ENCODE results near the gene NOTCH3. TPM values are rescaled to one million over a fixed set of nuclear protein-coding genes. Genes with fewer than 3 reads are reported as not detected.

NOTCH3 gene
- total RNA-seq, 1 experiment from 2014 or later: 21.5 TPM

DNA sequence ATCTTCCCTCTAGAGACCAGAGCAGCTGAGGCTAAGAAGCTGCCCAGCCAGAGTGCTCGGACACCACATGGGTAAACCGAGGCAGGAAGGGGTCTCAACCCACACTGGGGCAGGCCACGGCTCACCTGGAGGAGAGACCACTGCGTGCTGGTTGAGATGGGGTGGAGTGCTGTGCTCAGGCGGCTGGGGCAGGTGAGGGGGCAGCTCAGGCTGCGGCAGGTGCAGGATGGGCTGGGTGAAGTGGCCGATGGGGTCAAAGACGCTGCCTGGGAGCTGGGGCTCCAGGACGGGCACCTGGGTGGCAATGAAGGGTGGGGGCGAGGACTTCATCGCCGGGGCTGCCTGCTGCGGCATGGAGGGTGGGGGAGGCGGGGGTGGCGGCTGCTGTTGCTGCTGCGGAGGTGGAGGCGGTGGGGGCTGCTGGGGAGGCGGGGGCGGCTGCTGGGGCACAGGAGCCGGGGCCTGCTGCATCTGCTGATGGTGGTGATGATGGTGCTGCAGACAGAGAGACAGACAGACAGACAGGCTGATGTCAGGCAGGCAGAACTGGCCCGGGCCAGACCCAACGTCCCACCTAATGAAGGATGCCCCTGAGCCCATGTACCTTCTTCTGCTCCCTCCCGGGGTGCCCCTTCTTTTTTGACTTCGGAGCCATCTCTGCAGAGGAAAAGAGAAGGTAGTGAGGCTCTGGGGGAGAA lies 43.5 kb upstream of the NOTCH3 start:
- DNase-seq (no peak), ATAC-seq (no peak)
- Histone ChIP-seq H4K20me1 (ENCODE audit: low read length) (peaks cover 11% of the 10 kb centered on the region), H3K36me3 (ENCODE audit: low read depth, low read length) (peaks cover 34% of the 10 kb centered on the region), H3K9me3 (ENCODE audit: low read length) (no peaks in the 10 kb centered on the region), H3K27ac (ENCODE audit: low read length) (no peak overlapping the region), H3K9me2 (replicated peaks; ENCODE audit: low read length) (no peaks in the 10 kb centered on the region), H3K4me3 (ENCODE audit: low read length) (no peak overlapping the region), H3K79me2 (ENCODE audit: low read length) (peaks cover 20% of the 10 kb centered on the region), H3K4me2 (ENCODE audit: low read length) (no peak overlapping the region), H3K27me3 (ENCODE audit: low read length) (no peaks in the 10 kb centered on the region), H2AFZ (ENCODE audit: low read length) (no peak overlapping the region), H3K9ac (ENCODE audit: low read length) (no peak overlapping the region), H3K4me1 (ENCODE audit: insufficient read depth, low read length) (peaks cover 8% of the 10 kb centered on the region), H3F3A (ENCODE audit: low read length, unreplicated experiment) (no peaks in the 10 kb centered on the region)
- ChIA-PET POLR2A (ENCODE audit: unreplicated experiment) (no interaction called here), CTCF (no interaction called here)
- BruUV-seq (replicated peaks): no TSS peak
- intact Hi-C loops (cut with micrococcal nuclease): no loop called here
- TF ChIP-seq, protein P1, sequence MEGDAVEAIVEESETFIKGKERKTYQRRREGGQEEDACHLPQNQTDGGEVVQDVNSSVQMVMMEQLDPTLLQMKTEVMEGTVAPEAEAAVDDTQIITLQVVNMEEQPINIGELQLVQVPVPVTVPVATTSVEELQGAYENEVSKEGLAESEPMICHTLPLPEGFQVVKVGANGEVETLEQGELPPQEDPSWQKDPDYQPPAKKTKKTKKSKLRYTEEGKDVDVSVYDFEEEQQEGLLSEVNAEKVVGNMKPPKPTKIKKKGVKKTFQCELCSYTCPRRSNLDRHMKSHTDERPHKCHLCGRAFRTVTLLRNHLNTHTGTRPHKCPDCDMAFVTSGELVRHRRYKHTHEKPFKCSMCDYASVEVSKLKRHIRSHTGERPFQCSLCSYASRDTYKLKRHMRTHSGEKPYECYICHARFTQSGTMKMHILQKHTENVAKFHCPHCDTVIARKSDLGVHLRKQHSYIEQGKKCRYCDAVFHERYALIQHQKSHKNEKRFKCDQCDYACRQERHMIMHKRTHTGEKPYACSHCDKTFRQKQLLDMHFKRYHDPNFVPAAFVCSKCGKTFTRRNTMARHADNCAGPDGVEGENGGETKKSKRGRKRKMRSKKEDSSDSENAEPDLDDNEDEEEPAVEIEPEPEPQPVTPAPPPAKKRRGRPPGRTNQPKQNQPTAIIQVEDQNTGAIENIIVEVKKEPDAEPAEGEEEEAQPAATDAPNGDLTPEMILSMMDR (conservative IDR thresholded peaks at IDR 0.05; ENCODE audit: low read depth, low read length): no peak
- no peak for TF ChIP-seq EZH2 (IDR thresholded peaks at IDR 0.05; ENCODE audit: low read length, unreplicated experiment)
- no peak for TF ChIP-seq EZH2phosphoT487 (IDR thresholded peaks at IDR 0.05; ENCODE audit: borderline replicate concordance, low read length)

DNA sequence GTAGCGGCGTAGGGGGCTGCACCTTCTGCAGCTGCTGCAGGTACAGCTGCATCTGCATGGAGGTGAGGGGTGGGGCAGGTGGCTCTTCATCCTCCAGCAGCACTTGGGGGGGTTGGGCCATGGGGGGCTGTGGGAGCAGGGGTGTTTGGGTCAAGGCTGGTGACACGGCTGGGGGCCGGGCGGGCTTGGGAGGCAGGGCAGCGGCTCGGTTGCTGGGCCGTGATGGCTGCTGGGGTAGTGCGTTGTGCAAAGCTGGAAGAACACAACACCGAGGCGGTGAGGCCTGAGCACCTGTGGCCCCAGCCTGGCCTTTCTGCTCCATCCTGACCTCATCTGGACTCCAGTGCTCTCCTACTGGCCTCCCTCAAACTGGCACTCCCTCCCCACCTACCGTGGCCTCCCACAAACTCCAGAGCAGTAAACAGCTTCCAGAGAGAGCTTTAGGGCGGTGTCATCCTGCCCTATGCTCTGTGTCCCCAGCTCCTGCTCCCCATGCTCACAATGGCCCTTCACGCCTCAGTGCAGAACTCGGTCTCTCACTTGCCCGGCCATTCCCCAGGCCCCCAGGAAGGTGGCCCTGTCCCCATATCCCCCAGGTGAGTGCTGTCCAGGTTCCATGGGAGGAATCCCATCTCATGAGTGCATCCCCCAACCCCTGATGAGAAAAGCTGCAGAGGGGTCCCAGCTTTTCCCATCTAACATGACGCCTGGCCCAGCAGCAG lies 42.6 kb upstream of the NOTCH3 start:
- TF ChIP-seq EZH2 (IDR thresholded peaks at IDR 0.05; ENCODE audit: low read length, unreplicated experiment) (no peak), EZH2phosphoT487 (IDR thresholded peaks at IDR 0.05; ENCODE audit: borderline replicate concordance, low read length) (no peak)
- TF ChIP-seq, protein P1 (conservative IDR thresholded peaks at IDR 0.05; ENCODE audit: low read depth, low read length): no peak
- no peak overlapping the region for H3K27ac ChIP-seq (ENCODE audit: low read length)
- H3K9me3 ChIP-seq (ENCODE audit: low read length): no peaks in the 10 kb centered on the region
- H4K20me1 ChIP-seq (ENCODE audit: low read length): peaks cover 7% of the 10 kb centered on the region
- ATAC-seq: no peak
- no peaks in the 10 kb centered on the region for H3F3A ChIP-seq (ENCODE audit: low read length, unreplicated experiment)
- H3K79me2 ChIP-seq (ENCODE audit: low read length): peaks cover 16% of the 10 kb centered on the region
- H3K9me2 ChIP-seq (replicated peaks; ENCODE audit: low read length): no peaks in the 10 kb centered on the region
- intact Hi-C loops (cut with micrococcal nuclease): no loop called here
- H3K27me3 ChIP-seq (ENCODE audit: low read length): no peaks in the 10 kb centered on the region
- H3K36me3 ChIP-seq (ENCODE audit: low read depth, low read length): peaks cover 36% of the 10 kb centered on the region
- H3K9ac ChIP-seq (ENCODE audit: low read length): no peak overlapping the region
- no peak overlapping the region for H2AFZ ChIP-seq (ENCODE audit: low read length)
- no peak overlapping the region for H3K4me3 ChIP-seq (ENCODE audit: low read length)
- no TSS peak for BruUV-seq (replicated peaks)
- ChIA-PET POLR2A (ENCODE audit: unreplicated experiment) (no interaction called here), CTCF (no interaction called here)
- H3K4me1 ChIP-seq (ENCODE audit: insufficient read depth, low read length): no peaks in the 10 kb centered on the region
- H3K4me2 ChIP-seq (ENCODE audit: low read length): no peak overlapping the region
- no peak for DNase-seq

Measured in PC-3 (cell line).